EH (cell line): ENCODE data around the gene RNU6-1.
A peak's percentile ranks its signal among the peaks of the same experiment; 100 is the strongest.

ENCODE experiments used
- DNase-seq: peaks from one replicate; pipeline ENCODE4 v3.0.0-alpha.2; 2015; ENCODE audit warnings: low read depth

The RNU6-1 gene

GRCh38 chr15:67801142-67801541 lies 38.7 kb downstream of the RNU6-1 start:
- no peak for DNase-seq

GRCh38 chr15:67799801-67800205 lies 40.0 kb downstream of the RNU6-1 start:
- DNase-seq: no peak

- no peak for DNase-seq
Measured at GRCh38 chr15:67796196-67797127, 43.4 kb downstream of the RNU6-1 start.

- no peak for DNase-seq
Measured at GRCh38 chr15:67794832-67795574, 44.8 kb downstream of the RNU6-1 start.

- DNase-seq: peak; percentile 15
Measured at GRCh38 chr15:67792250-67792942, 47.4 kb downstream of the RNU6-1 start.

- DNase-seq: no peak
Measured at GRCh38 chr15:67790610-67791319, 49.1 kb downstream of the RNU6-1 start.
